A549 (cell line): ENCODE measurements around the gene TRIM17. TPM values are rescaled to one million over a fixed set of nuclear protein-coding genes. Genes with fewer than 3 reads are reported as not detected.

Source experiments
- ATAC-seq, 2 experiments: fragments of 200-7000 bp in 1 of 2; fragments of >200 bp in 1 of 2; cut with Nextera tagmentation in 1 of 2; cut with Tn5 transposase in 1 of 2; 3 replicates each; pipeline versions ENCODE4 v1.8.0 to v1.9.1; 2018 to 2020; ENCODE audit warnings: mild to moderate bottlenecking in 1 of 2, moderate library complexity in 1 of 2
- CTCF ChIA-PET: fragments of 300-600 bp; sonication (Branson Sonifier 250); formaldehyde crosslinking; extraction: SDS; loops from one replicate; lab custom pipeline; 2021; ENCODE audit warnings: antibody characterized with exemption, inconsistent platforms; lab: Yijun Ruan, JAX
- POLR2A ChIA-PET: fragments of 350-600 bp; formaldehyde crosslinking; extraction: SDS; loops from one replicate; lab custom pipeline; 2021; ENCODE audit warnings: antibody characterized with exemption, inconsistent platforms; lab: Yijun Ruan, JAX
- DNase-seq, 2 experiments: peaks; one replicate each; pipeline versions ENCODE4 v3.0.0 to v3.0.0-alpha.2; 2011 to 2016; ENCODE audit warnings: low read depth in 1 of 2, low spot score in 1 of 2
- FAIRE-seq: peaks from 2 replicates; lab custom pipeline; 2011; peaks lifted over from hg19 to GRCh38; lab: Jason Lieb, UNC
- H3K27ac ChIP-seq, 2 experiments: fragments of >200 bp; sonication (Bioruptor Twin); formaldehyde crosslinking; 3 replicates each; pipeline ENCODE4 v1.5.1; 2016 to 2017
- H3K4me1 ChIP-seq: fragments of >200 bp; sonication (Bioruptor Twin); formaldehyde crosslinking; 3 replicates; pipeline ENCODE4 v1.6.1; 2016
- H3K4me2 ChIP-seq: fragments of >200 bp; sonication (Bioruptor Twin); formaldehyde crosslinking; 3 replicates; pipeline ENCODE4 v1.6.1; 2016
- H3K4me3 ChIP-seq: fragments of >200 bp; sonication (Bioruptor Twin); formaldehyde crosslinking; 3 replicates; pipeline ENCODE4 v1.5.1; 2016
- H3K9me3 ChIP-seq: fragments of >200 bp; sonication (Bioruptor Twin); formaldehyde crosslinking; 3 replicates; pipeline ENCODE4 v1.6.1; 2016
- CEBPB ChIP-seq, 2 experiments: fragments of >200 bp in 1 of 2; sonication (Bioruptor Twin) in 1 of 2; formaldehyde crosslinking in 1 of 2; IDR thresholded peaks; 2 replicates each; pipeline ENCODE4 v1.6.1; 2012 to 2016
- EHMT2 ChIP-seq: fragments of 200-600 bp; sonication (generic); IDR thresholded peaks from 2 replicates; pipeline ENCODE4 v1.6.1; 2016; ENCODE audit warnings: antibody characterized with exemption, low read depth, mild to moderate bottlenecking, moderate library complexity
- EP300 ChIP-seq, 2 experiments: fragments of >200 bp; sonication (Bioruptor Twin); formaldehyde crosslinking; IDR thresholded peaks; 2 replicates in 1 of 2; 3 replicates in 1 of 2; pipeline ENCODE4 v1.6.1; 2016 to 2017
- ESRRA ChIP-seq: fragments of 150-350 bp; IDR thresholded peaks from 2 replicates; pipeline ENCODE4 v1.6.1; 2014; ENCODE audit warnings: mild to moderate bottlenecking, low read length, borderline replicate concordance
- FOSB ChIP-seq: fragments of 250-450 bp; sonication (Bioruptor Pico); IDR thresholded peaks from 2 replicates; pipeline ENCODE4 v1.5.0; 2020; ENCODE audit warnings: mild to moderate bottlenecking, moderate library complexity
- HEYL ChIP-seq: fragments of 250-450 bp; sonication (Bioruptor Pico); IDR thresholded peaks from 2 replicates; pipeline ENCODE4 v1.8.0; 2021; ENCODE audit warnings: mild to moderate bottlenecking, moderate library complexity
- HOXB5 ChIP-seq: fragments of 250-450 bp; sonication (Bioruptor Pico); IDR thresholded peaks from 2 replicates; pipeline ENCODE4 v1.5.0; 2020; ENCODE audit warnings: mild to moderate bottlenecking, moderate library complexity
- JUN ChIP-seq, 2 experiments: fragments of >200 bp; sonication (Bioruptor Twin); formaldehyde crosslinking; IDR thresholded peaks; 2 replicates in 1 of 2; 3 replicates in 1 of 2; pipeline ENCODE4 v1.6.1; 2016 to 2017
- KDM1A ChIP-seq: fragments of 200-600 bp; sonication (generic); IDR thresholded peaks from 2 replicates; pipeline ENCODE4 v1.6.1; 2016; ENCODE audit warnings: low read depth, mild to moderate bottlenecking
- POLR2AphosphoS2 ChIP-seq: conservative IDR thresholded peaks from 2 replicates; pipeline ENCODE4 v1.6.1; 2012; ENCODE audit warnings: low read length, improper control_type of control experiment, inconsistent platforms
- RNF2 ChIP-seq: fragments of 200-600 bp; sonication (generic); IDR thresholded peaks from 2 replicates; pipeline ENCODE4 v1.6.1; 2016; ENCODE audit warnings: low read depth, mild to moderate bottlenecking, antibody characterized with exemption, moderate library complexity, borderline replicate concordance
- TP53 ChIP-seq: fragments of 250-450 bp; sonication (Bioruptor Pico); IDR thresholded peaks from 2 replicates; pipeline ENCODE4 v1.5.0; 2021; ENCODE audit warnings: mild to moderate bottlenecking, moderate library complexity
- ZFP36 ChIP-seq: fragments of 450-650 bp; IDR thresholded peaks from 2 replicates; pipeline ENCODE4 v1.6.1; 2014; ENCODE audit warnings: borderline replicate concordance; ENCODE audit not compliant: partially characterized antibody
- WGBS: methylation state at CpG from one replicate; pipeline ENCODE4 v1.1.6; 2017; ENCODE audit errors: missing lambda C conversion rate; 5-methylcytosine and 5-hydroxymethylcytosine counted together
- polyA plus RNA-seq, 4 experiments: library from polyadenylated mRNA; depleted of rRNA in 3 of 4; stranded (reverse); fragments of >200 nt; fragmentation: RNase III in 1 of 4; extraction: RNeasy Plus Mini Kit Qiagen cat#74134 plus additional on column Dnase treatment in 1 of 4; gene quantifications; 2 replicates in 3 of 4; 3 replicates in 1 of 4; pipeline ENCODE4 v1.2.3, GENCODE V29; 2011 to 2017
- TF ChIP-seq, protein P1 (sequence below): fragments of 250-450 bp; sonication (Bioruptor Pico); IDR thresholded peaks from 2 replicates; pipeline ENCODE4 v1.5.0; 2020; ENCODE audit warnings: low read depth, mild to moderate bottlenecking, moderate library complexity
- TF ChIP-seq, protein P2 (sequence below): IDR thresholded peaks from 2 replicates; pipeline ENCODE4 v1.6.1; 2012; ENCODE audit warnings: low read depth, borderline replicate concordance
- TF ChIP-seq, protein P3 (sequence below): fragments of 150-350 bp; IDR thresholded peaks from 2 replicates; pipeline ENCODE4 v1.6.1; 2014; ENCODE audit warnings: low read depth, mild to moderate bottlenecking, low read length
- TF ChIP-seq, protein P4 (sequence below): IDR thresholded peaks from 2 replicates; pipeline ENCODE4 v1.6.1; 2012
- TF ChIP-seq, protein P5 (sequence below): fragments of >200 bp; sonication (Bioruptor Twin); formaldehyde crosslinking; IDR thresholded peaks from 3 replicates; pipeline ENCODE4 v1.6.1; 2016
- TF ChIP-seq, protein P6 (sequence below): fragments of 450-650 bp; IDR thresholded peaks from 2 replicates; pipeline ENCODE4 v1.6.1; 2014; ENCODE audit warnings: antibody characterized with exemption

TRIM17 gene
- polyA plus RNA-seq, 2 of the 4 experiments (the other 2 are of a cell fraction), result not detected

DNA sequence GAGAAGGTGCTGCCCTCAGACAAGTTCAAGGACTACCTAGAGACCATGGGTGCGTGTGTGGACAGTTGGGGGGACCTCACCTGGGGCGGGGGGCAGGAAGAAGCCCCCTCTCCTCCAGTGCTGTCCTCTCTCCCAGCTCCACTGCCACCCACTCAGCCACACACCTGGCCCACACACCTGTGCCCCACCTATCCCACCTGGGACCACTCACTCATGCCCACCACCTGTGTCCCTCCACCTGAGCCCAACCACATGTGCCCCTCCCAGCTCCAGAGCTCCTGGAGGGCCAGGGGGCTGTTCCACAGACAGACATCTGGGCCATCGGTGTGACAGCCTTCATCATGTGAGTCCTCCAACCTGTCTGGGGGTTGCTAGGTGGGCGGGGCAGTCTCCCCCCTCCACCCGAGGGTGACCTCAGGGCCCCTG is 39.0 kb downstream of the TRIM17 start:
- Histone ChIP-seq H3K4me2 (peak overlapping the region; percentile 80), H3K27ac (peak overlapping the region; percentile 78 to 82), H3K4me1 (peaks cover 9% of the 10 kb centered on the region; the same call in 2 of the 3 replicates), H3K4me3 (peak overlapping the region; percentile 51), H3K9me3 (no peaks in the 10 kb centered on the region)
- no peak for DNase-seq
- no peak for FAIRE-seq
- no peak for ATAC-seq
- POLR2A ChIA-PET, result no interaction called here
- CTCF ChIA-PET, result interaction anchor here (1.0 to 2.5 kb wide), 3 partner anchors 16 to 136 kb away, joined by 3 to 17 read pairs (median 4); no protein-coding TSS in a partner anchor
- TF ChIP-seq, protein P1, sequence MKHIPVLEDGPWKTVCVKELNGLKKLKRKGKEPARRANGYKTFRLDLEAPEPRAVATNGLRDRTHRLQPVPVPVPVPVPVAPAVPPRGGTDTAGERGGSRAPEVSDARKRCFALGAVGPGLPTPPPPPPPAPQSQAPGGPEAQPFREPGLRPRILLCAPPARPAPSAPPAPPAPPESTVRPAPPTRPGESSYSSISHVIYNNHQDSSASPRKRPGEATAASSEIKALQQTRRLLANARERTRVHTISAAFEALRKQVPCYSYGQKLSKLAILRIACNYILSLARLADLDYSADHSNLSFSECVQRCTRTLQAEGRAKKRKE (CRISPR knock-in tag), result no peak
- TF ChIP-seq CEBPB (IDR thresholded peaks at IDR 0.05), result no peak
- TF ChIP-seq, protein P2, sequence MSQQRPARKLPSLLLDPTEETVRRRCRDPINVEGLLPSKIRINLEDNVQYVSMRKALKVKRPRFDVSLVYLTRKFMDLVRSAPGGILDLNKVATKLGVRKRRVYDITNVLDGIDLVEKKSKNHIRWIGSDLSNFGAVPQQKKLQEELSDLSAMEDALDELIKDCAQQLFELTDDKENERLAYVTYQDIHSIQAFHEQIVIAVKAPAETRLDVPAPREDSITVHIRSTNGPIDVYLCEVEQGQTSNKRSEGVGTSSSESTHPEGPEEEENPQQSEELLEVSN, result 0 out of 2 replicates have a peak, but pooled peaks have one; percentile 1
- 85% methylated on average over 3 of the region's 5 CpGs for WGBS

DNA sequence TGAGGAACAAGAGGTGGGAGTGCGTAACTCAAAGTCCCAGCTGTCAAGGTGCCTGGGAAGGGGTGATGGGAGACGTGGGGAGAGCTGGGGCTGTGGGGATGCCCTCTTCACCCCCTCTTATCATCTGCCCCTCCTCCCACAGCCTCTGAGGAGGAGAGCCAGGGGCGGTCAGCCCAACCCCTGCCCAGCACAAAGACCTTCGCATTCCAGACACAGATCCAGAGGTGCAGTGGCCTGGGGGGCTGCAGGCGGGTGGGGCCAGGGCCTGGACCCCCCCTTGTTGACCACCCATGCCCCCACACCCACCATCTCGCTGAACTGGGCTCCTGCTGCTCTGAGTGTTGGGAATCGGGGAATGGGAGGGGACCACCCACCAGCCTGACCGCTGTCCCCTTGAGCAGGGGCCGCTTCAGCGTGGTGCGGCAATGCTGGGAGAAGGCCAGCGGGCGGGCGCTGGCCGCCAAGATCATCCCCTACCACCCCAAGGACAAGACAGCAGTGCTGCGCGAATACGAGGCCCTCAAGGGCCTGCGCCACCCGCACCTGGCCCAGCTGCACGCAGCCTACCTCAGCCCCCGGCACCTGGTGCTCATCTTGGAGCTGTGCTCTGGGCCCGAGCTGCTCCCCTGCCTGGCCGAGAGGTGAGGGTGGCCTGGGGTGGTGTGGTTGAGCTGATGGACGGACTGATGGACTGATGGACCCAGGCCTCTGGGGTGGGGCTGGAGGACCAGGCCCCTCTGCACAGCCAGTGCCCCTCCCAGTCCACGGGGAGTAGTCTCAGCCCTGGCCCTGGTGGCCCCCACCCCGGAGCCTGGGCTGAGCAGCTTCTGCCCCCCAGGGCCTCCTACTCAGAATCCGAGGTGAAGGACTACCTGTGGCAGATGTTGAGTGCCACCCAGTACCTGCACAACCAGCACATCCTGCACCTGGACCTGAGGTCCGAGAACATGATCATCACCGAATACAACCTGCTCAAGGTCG is 39.7 kb downstream of the TRIM17 start:
- ChIA-PET CTCF (interaction anchor here (2.5 kb wide), 1 partner anchor 137 kb away, joined by 17 read pairs; no protein-coding TSS in a partner anchor), POLR2A (no interaction called here)
- H3K4me2 ChIP-seq, result no peak overlapping the region
- DNase-seq, result no peak
- H3K4me1 ChIP-seq, result peaks cover 9% of the 10 kb centered on the region; the same call in 2 of the 3 replicates
- ATAC-seq, result no peak
- TF ChIP-seq HOXB5 (CRISPR knock-in tag), result no peak
- TF ChIP-seq, protein P3, sequence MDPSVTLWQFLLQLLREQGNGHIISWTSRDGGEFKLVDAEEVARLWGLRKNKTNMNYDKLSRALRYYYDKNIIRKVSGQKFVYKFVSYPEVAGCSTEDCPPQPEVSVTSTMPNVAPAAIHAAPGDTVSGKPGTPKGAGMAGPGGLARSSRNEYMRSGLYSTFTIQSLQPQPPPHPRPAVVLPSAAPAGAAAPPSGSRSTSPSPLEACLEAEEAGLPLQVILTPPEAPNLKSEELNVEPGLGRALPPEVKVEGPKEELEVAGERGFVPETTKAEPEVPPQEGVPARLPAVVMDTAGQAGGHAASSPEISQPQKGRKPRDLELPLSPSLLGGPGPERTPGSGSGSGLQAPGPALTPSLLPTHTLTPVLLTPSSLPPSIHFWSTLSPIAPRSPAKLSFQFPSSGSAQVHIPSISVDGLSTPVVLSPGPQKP, result no peak
- no peak for TF ChIP-seq ESRRA
- TF ChIP-seq, protein P1 (CRISPR knock-in tag), result no peak
- no peak for TF ChIP-seq EHMT2
- TF ChIP-seq HEYL (CRISPR knock-in tag), result no peak
- TF ChIP-seq ZFP36, result no peak
- no peak for TF ChIP-seq KDM1A
- no peak for TF ChIP-seq TP53 (CRISPR knock-in tag)
- TF ChIP-seq, protein P4, sequence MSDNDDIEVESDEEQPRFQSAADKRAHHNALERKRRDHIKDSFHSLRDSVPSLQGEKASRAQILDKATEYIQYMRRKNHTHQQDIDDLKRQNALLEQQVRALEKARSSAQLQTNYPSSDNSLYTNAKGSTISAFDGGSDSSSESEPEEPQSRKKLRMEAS, result no peak
- TF ChIP-seq RNF2, result no peak
- TF ChIP-seq JUN (IDR thresholded peaks at IDR 0.05), result no peak
- no peak for TF ChIP-seq POLR2AphosphoS2
- TF ChIP-seq FOSB, result no peak
- TF ChIP-seq, protein P5, sequence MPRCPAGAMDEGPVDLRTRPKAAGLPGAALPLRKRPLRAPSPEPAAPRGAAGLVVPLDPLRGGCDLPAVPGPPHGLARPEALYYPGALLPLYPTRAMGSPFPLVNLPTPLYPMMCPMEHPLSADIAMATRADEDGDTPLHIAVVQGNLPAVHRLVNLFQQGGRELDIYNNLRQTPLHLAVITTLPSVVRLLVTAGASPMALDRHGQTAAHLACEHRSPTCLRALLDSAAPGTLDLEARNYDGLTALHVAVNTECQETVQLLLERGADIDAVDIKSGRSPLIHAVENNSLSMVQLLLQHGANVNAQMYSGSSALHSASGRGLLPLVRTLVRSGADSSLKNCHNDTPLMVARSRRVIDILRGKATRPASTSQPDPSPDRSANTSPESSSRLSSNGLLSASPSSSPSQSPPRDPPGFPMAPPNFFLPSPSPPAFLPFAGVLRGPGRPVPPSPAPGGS, result no peak
- TF ChIP-seq EP300 (IDR thresholded peaks at IDR 0.05), result no peak
- TF ChIP-seq, protein P6, sequence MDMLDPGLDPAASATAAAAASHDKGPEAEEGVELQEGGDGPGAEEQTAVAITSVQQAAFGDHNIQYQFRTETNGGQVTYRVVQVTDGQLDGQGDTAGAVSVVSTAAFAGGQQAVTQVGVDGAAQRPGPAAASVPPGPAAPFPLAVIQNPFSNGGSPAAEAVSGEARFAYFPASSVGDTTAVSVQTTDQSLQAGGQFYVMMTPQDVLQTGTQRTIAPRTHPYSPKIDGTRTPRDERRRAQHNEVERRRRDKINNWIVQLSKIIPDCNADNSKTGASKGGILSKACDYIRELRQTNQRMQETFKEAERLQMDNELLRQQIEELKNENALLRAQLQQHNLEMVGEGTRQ, result no peak
- FAIRE-seq, result no peak
- no peak overlapping the region for H3K27ac ChIP-seq
- no peak overlapping the region for H3K4me3 ChIP-seq
- 85% methylated on average over 15 of the region's 31 CpGs for WGBS
- H3K9me3 ChIP-seq, result no peaks in the 10 kb centered on the region
